ENCODE results near the gene DLL3. TPM values are rescaled to one million over a fixed set of nuclear protein-coding genes. Genes with fewer than 3 reads are reported as not detected.

DLL3 gene
- total and polyA plus RNA-seq, 9 of the 15 experiments (the other 6 are each of a cell fraction or from before 2014, with no cell fraction given) = 0.80 to 6.3 (median 1.2) TPM

DNA sequence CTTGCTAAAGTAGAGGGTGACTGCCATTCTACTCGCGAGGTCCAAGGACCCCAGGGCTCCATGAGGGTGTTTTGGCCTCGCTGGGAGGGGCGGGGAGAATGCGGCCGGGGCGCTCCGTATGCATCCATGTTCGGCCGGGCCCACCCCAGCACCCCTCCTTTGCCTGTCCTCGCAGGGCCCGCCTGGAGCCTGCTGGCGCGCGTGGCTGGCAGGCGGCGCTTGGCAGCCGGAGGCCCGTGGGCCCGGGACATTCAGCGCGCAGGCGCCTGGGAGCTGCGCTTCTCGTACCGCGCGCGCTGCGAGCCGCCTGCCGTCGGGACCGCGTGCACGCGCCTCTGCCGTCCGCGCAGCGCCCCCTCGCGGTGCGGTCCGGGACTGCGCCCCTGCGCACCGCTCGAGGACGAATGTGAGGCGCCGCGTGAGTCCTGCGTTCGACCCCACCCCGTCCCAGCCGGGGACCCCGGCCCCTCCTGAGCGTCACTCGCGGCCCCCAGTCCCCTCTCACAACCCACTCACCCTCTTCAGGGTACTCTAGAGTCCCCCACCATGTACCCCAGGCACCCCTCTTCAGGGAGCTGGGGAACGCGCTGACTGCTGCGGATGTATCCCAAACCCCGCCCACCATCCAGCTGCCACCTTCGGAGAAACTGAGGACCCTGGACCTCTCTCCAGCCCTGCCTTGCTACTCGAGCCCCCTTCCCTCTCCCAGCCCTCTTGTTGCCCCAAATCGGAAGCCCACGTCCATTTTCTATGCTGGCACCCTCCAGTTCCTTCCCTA is 4.1 kb downstream of the DLL3 start (continued):
- 0 out of 2 replicates have a peak, but pooled peaks have one; percentile 24 for TF ChIP-seq ZHX1 (conservative IDR thresholded peaks at IDR 0.05; ENCODE audit: low read length)
- peak; percentile 60 for TF ChIP-seq POLR2G (IDR thresholded peaks at IDR 0.05; ENCODE audit: low read depth, low read length)
- TF ChIP-seq MYBL2 (IDR thresholded peaks at IDR 0.05; ENCODE audit: low read depth) = no peak
- no peak for TF ChIP-seq MYBL2 (CRISPR knock-in tag; IDR thresholded peaks at IDR 0.05; ENCODE audit: borderline replicate concordance)
- peak; percentile 96 for TF ChIP-seq CXXC5 (CRISPR knock-in tag; IDR thresholded peaks at IDR 0.05)
- no peak for TF ChIP-seq HNRNPUL1 (IDR thresholded peaks at IDR 0.05; ENCODE audit: low read length)
- TF ChIP-seq BDP1 (IDR thresholded peaks at IDR 0.05; ENCODE audit: insufficient read depth, insufficient read length) = no peak
- no peak for TF ChIP-seq ZNF695 (CRISPR knock-in tag; IDR thresholded peaks at IDR 0.05)
- TF ChIP-seq SRSF9 (IDR thresholded peaks at IDR 0.05; ENCODE audit: borderline replicate concordance, low read depth, low read length) = no peak
- TF ChIP-seq YBX1 (IDR thresholded peaks at IDR 0.05) = no peak
- TF ChIP-seq POLR2B (IDR thresholded peaks at IDR 0.05; ENCODE audit: low read depth, partially characterized antibody) = no peak
- TF ChIP-seq ZBTB43 (CRISPR knock-in tag; IDR thresholded peaks at IDR 0.05) = peak; percentile 96
- TF ChIP-seq ZNF174 (CRISPR knock-in tag; IDR thresholded peaks at IDR 0.05) = no peak
- no peak for TF ChIP-seq ZNF778 (CRISPR knock-in tag; IDR thresholded peaks at IDR 0.05)
- no peak for TF ChIP-seq ZZZ3 (IDR thresholded peaks at IDR 0.05)
- TF ChIP-seq KDM4B (IDR thresholded peaks at IDR 0.05; ENCODE audit: borderline replicate concordance in 2 of 2, low read depth in 1 of 2) = no peak
- no peak for TF ChIP-seq MBD1 (CRISPR knock-in tag; IDR thresholded peaks at IDR 0.05)
- no peak for TF ChIP-seq SMARCB1 (IDR thresholded peaks at IDR 0.05; ENCODE audit: insufficient read length, low read depth)

Measured in K562 (cell line).